PC-9 (cell line): ENCODE measurements around the gene TMCC1.

Source experiments
- CTCF ChIP-seq: fragments of 200-600 bp; sonication (generic); conservative IDR thresholded peaks from 2 replicates; pipeline ENCODE4 v1.6.1; 2017; ENCODE audit warnings: mixed run types, antibody characterized with exemption, mild to moderate bottlenecking, moderate library complexity
- EZH2 ChIP-seq: fragments of 200-600 bp; sonication (generic); IDR thresholded peaks from 2 replicates; pipeline ENCODE4 v1.8.0; 2017; ENCODE audit warnings: antibody characterized with exemption, low read depth

- TF ChIP-seq CTCF (no peak), EZH2 (no peak)
Observed at GRCh38 chr3:129616713-129617112, 276.8 kb downstream of the TMCC1 start.
